HG02970 (cell line): ENCODE data around the gene PABPN1L.
A peak's percentile ranks its signal among the peaks of the same experiment; 100 is the strongest.

Experiments used
- ATAC-seq: cut with Tn5 transposase; IDR thresholded peaks from one replicate; pipeline ENCODE4 v1.9.1; 2021; ENCODE audit warnings: mild to moderate bottlenecking, moderate library complexity, moderate number of reproducible peaks; ENCODE audit not compliant: unreplicated experiment, low FRiP score

Gene PABPN1L

GRCh38 chr16:88871730-88872416 lies 5.4 kb upstream of the PABPN1L start:
- ATAC-seq, result no peak

- ATAC-seq, result no peak
Measured at GRCh38 chr16:88871349-88871702, 4.9 kb upstream of the PABPN1L start.

GRCh38 chr16:88870608-88871348 lies 4.3 kb upstream of the PABPN1L start:
- ATAC-seq, result no peak

GRCh38 chr16:88869673-88869980 lies 3.2 kb upstream of the PABPN1L start:
- ATAC-seq, result no peak

- ATAC-seq, result no peak
Measured at GRCh38 chr16:88868974-88869672, 2.7 kb upstream of the PABPN1L start.

GRCh38 chr16:88867581-88868246 lies 1.3 kb upstream of the PABPN1L start:
- ATAC-seq, result no peak

- ATAC-seq, result no peak
Measured at GRCh38 chr16:88865742-88866141, 718 bp downstream of the PABPN1L start.

- ATAC-seq, result no peak
Measured at GRCh38 chr16:88865310-88865709, 1.1 kb downstream of the PABPN1L start.

GRCh38 chr16:88864521-88864920 lies 1.9 kb downstream of the PABPN1L start:
- ATAC-seq, result no peak

GRCh38 chr16:88864099-88864498 lies 2.4 kb downstream of the PABPN1L start:
- ATAC-seq, result no peak

GRCh38 chr16:88863426-88863825 lies 3.0 kb downstream of the PABPN1L start:
- ATAC-seq, result no peak

- no peak for ATAC-seq
Measured at GRCh38 chr16:88862968-88863367, 3.5 kb downstream of the PABPN1L start.

GRCh38 chr16:88861359-88861758 lies 5.1 kb downstream of the PABPN1L start:
- ATAC-seq, result no peak

- no peak for ATAC-seq
Measured at GRCh38 chr16:88859381-88860091, 6.9 kb downstream of the PABPN1L start.

GRCh38 chr16:88857728-88858339 lies 8.6 kb downstream of the PABPN1L start:
- ATAC-seq, result no peak

GRCh38 chr16:88856828-88857727 lies 9.4 kb downstream of the PABPN1L start, which contains the start of the genes GALNS and TRAPPC2L:
GALNS (minus strand) TSS chr16:88856947; CDS start chr16:88856877, 70 bp downstream.
TRAPPC2L (plus strand) TSS chr16:88857127; CDS start chr16:88857151, 24 bp downstream.
- ATAC-seq, result peak; percentile 91

- ATAC-seq, result peak; percentile 3
Measured at GRCh38 chr16:88856122-88856827, 10.2 kb downstream of the PABPN1L start.

- ATAC-seq, result no peak
Measured at GRCh38 chr16:88855736-88856121, 10.7 kb downstream of the PABPN1L start.
